H7 (cell line): ENCODE results near the gene PARP3. TPM values are rescaled to one million over a fixed set of nuclear protein-coding genes. Genes with fewer than 3 reads are reported as not detected.

Source experiments
- DNase-seq: peaks from one replicate; pipeline ENCODE4 v3.0.0; 2012
- H3K27me3 ChIP-seq: 2 replicates; pipeline ENCODE4 v1.6.0; 2011; ENCODE audit warnings: mild to moderate bottlenecking, low read length; ENCODE audit not compliant: control insufficient read depth, insufficient read depth
- H3K36me3 ChIP-seq: replicated peaks from 2 replicates; pipeline ENCODE4 v1.5.1; 2011; ENCODE audit warnings: low read length; ENCODE audit not compliant: control insufficient read depth, insufficient read depth
- H3K4me3 ChIP-seq: 2 replicates; pipeline ENCODE4 v1.5.1; 2011; ENCODE audit warnings: low read depth, mild to moderate bottlenecking, control low read depth, low read length, moderate library complexity; ENCODE audit not compliant: insufficient read depth
- total RNA-seq: library from RNA; depleted of rRNA; stranded (reverse); fragments of >200 nt; shearing (Covaris generic); gene quantifications from 2 replicates; pipeline ENCODE4 v1.2.3, GENCODE V29; 2014

The PARP3 gene
- total RNA-seq, 1 experiment from 2014 or later = 3.2 TPM

- no peak overlapping the region for H3K4me3 ChIP-seq
- no peak for DNase-seq
- peaks cover 38% of the 10 kb centered on the region for H3K27me3 ChIP-seq
- no peaks in the 10 kb centered on the region for H3K36me3 ChIP-seq
Measured at GRCh38 chr3:51953445-51953844, 11.3 kb downstream of the PARP3 start.

GRCh38 chr3:51954105-51954504, 11.9 kb downstream of the PARP3 start:
- H3K27me3 ChIP-seq = peaks cover 38% of the 10 kb centered on the region

GRCh38 chr3:51954713-51955112, 12.6 kb downstream of the PARP3 start:
- no peak for DNase-seq
- H3K4me3 ChIP-seq = no peak overlapping the region
- no peaks in the 10 kb centered on the region for H3K36me3 ChIP-seq
- H3K27me3 ChIP-seq = peaks cover 38% of the 10 kb centered on the region

More at GRCh38 chr3:51954105-51954504, 11.9 kb downstream of the PARP3 start:
- Histone ChIP-seq H3K4me3 (no peak overlapping the region), H3K36me3 (no peaks in the 10 kb centered on the region)
- DNase-seq = no peak

- Histone ChIP-seq H3K36me3 (no peaks in the 10 kb centered on the region), H3K27me3 (peaks cover 38% of the 10 kb centered on the region), H3K4me3 (peak within 1 kb of the TSS; percentile 44)
- DNase-seq = no peak
Measured at GRCh38 chr3:51955175-51955892, 13.2 kb downstream of the PARP3 start, which contains the start of gene GPR62. TSS of gene GPR62 (plus strand) at chr3:51955381. CDS start at chr3:51955653, 272 bp downstream.

- peak; percentile 96 for DNase-seq
- Histone ChIP-seq H3K27me3 (peaks cover 38% of the 10 kb centered on the region), H3K4me3 (peak overlapping the region; percentile 44), H3K36me3 (no peaks in the 10 kb centered on the region)
Measured at GRCh38 chr3:51955893-51956770, 14.0 kb downstream of the PARP3 start.

DNA sequence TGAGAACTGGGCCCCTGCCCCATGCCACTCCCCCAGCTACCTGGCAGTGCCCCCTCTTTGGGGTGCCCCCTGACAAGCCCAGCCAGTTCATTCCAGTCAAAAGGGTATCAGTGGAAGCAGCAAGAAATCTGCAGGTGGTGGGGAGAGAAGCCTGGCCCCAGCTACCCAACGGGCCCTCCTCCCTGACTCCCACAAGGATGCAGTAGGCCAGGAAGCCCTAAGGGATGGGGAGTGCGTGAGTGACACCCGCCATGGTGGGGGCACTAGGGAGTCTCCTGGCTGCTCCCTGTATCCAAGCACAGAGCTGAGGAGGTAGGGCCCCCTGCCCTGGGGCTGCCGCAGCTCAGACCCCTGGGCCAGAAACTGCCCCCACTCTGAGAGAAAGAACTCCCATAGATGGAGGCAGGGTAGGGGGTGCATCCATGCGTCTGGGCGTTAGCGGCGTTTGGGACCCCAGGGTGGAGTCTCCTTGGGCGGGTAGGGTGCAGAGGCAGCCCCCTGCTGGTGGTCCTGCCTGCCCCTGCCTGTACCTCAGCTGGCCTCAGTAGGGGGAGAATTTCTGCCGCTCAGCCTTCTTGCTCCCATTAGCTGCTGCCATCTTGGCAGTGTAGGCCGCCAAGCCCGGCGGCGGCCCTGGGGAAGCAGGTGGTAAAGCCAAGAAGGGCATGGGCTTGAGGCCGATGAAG, 15.5 kb downstream of the PARP3 start:
- Histone ChIP-seq H3K36me3 (no peaks in the 10 kb centered on the region), H3K4me3 (no peak overlapping the region), H3K27me3 (peaks cover 36% of the 10 kb centered on the region)
- no peak for DNase-seq

DNA sequence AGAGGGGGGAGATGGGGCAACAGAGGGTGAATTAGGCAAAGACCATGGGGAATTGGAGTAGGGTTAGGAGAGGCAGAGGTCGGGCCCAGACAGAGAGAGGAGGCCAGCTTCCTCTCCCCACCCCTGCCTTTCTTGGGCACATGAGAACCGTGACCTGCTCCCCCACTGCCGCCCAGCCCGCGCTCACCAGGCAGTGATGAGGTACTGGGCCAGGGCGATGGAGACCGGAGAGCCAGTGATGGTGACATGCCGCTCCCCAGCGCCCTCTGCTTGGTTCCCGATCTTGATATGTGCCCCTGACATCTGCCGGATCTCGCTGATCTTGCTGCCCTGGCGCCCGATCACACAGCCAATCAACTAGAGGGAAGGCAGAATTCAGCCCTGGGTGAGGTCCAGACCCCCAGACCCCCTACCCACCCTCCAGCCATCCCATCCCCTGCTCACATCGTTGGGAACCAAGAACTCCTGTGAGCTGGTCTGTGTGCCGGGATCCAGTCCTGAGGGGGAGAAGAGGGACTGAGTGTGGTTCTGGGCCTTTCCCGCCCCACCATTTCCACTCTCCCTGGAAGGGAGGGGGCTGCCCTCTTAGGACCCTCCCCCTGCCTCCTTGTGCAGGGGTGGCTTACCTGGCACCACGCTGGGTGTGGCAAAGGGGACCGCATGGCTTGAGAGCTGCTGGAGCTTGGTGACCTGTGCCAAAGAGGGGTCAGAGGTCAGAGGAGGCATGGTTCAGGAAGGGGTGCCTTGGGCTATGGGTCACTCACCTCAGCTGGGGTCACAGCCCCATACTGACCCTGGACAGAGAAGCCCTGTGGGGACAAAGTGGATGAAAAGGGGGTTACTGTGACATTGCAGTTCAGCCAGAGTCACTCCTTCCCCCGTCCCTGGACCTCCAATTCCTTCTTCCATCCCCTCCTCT, 16.7 kb downstream of the PARP3 start:
- no peak for DNase-seq
- Histone ChIP-seq H3K36me3 (no peaks in the 10 kb centered on the region), H3K4me3 (no peak overlapping the region), H3K27me3 (peaks cover 32% of the 10 kb centered on the region)

DNA sequence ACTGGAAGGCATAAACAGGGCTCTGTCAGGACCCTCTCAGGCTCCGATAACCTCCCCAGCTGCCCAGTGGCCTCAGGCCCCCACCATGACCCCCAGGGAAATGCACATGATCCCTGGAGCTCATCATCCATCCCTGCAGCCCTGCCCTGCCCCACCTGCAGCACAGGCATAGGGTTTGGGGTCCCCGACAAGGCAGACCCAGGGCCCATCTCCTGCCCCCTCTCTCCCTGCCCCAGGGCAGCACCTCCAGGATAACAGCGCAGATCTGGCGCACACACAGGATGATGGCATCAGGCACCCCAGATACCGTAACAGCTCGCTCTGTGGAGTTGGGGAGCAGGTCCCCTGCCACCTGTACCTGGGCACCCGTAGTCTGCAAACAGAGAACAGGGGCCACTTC, 17.5 kb downstream of the PARP3 start:
- DNase-seq = no peak
- H3K4me3 ChIP-seq = no peak overlapping the region
- H3K27me3 ChIP-seq = peaks cover 25% of the 10 kb centered on the region
- H3K36me3 ChIP-seq = no peaks in the 10 kb centered on the region

- H3K4me3 ChIP-seq = no peak overlapping the region
- DNase-seq = no peak
Measured at GRCh38 chr3:51960386-51960785, 18.2 kb downstream of the PARP3 start.

DNA sequence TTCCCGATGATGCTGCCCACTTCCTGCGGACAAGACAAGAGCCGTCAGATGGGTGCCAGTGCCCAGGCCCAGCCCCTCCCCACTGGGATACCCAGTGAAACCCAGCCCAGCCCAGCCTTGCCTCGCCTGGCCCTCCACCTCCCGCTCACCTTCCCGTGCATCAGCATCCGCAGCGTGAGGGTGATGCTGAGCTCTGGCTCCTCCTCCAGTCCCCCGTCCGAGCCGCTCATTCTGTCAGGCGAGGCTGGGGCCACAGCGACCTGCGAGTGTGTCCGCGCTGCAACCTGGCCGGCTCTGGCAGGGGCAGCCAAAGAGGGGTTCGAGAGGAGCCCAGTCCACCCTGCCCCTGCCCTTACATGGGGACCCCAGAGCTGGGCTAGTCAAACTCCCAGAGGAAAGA, 18.8 kb downstream of the PARP3 start:
- DNase-seq = no peak
- peaks cover 12% of the 10 kb centered on the region for H3K27me3 ChIP-seq
- no peak overlapping the region for H3K4me3 ChIP-seq
- no peaks in the 10 kb centered on the region for H3K36me3 ChIP-seq

More at GRCh38 chr3:51960386-51960785, 18.2 kb downstream of the PARP3 start:
- no peaks in the 10 kb centered on the region for H3K36me3 ChIP-seq
- peaks cover 18% of the 10 kb centered on the region for H3K27me3 ChIP-seq

DNA sequence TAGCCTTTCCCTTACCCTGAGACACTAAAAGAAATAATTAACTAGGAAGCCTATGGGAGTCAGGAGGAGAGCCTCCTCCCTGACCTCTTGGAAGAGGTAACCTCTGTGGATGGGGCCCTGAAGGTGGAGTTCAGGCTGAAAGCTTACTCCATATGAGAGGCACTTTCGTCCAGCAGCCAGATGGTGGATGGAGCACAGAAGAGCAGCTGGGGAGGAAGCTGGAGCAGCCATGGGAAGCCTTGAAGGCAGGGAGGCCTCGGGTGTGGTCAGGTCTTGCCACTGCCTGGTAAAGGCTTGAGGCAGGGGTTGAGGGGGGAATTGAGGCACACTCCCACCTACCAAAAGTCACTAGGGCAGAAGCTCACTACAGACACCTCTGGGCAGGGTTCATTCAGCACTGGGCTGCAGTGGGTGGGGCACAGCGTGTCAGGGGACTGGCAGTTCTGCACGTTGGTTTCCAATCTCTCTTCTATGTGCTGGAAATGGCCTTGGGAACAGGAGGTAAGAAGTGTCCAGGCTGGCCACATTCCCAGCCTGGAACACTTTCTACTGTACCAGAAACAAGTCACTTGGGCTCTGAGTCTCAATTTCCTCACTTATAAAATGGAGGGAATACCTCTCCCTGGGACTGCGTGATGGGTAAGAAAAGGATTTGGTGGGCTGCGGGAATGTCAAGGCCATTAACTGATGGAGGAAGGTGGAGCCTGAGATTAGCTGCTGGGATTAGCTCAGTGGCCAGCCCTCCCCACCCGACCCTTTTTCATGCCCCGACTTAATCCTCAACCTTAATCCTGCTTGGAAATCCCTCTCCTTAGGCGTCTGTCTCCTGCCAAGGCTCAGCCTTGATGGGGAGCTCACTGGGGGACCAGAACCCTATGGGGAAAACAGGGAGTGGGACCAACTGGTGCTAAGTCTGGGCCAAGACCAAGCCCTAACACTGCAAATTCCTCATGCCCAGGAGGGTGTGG, 19.7 kb downstream of the PARP3 start:
- H3K4me3 ChIP-seq = no peak overlapping the region
- DNase-seq = no peak
- peaks cover 6% of the 10 kb centered on the region for H3K27me3 ChIP-seq
- H3K36me3 ChIP-seq = no peaks in the 10 kb centered on the region

DNA sequence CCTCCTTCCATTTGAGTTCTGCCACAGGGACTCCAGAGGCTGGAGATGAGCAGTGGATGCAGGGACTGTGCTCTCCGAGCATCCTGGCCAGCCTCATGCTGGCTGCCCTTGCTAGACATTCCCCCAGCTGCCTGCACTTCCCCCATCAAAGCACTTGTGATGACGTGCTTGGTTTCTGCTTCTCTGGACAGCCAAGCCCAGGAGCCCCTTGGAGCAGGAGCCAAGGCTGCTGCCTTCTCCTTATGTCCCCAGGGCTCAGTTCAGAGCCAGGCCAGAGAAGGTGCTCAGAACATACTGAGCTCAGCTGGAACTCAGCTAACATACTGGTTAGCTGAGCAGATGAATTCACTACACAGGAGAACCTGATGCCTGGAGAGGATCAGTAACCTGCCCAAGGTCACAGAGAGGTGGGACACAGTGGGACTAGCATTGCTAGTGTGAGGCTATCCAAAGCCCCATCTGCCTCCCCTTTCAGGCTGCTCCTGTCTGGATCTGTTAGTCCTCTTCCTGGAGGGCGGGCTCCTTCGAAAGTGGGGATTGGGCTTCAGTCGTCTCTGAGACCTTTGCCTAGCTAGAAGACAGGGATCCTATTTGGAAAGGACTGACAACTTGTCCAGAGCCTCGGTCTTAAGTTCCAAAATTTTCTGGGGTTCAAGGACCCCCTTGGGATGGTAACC, 20.8 kb downstream of the PARP3 start:
- DNase-seq = no peak
- Histone ChIP-seq H3K36me3 (no peaks in the 10 kb centered on the region), H3K4me3 (no peak overlapping the region), H3K27me3 (peaks cover 3% of the 10 kb centered on the region)
